ENCODE results near the gene SIGLEC15.

The SIGLEC15 gene

DNA sequence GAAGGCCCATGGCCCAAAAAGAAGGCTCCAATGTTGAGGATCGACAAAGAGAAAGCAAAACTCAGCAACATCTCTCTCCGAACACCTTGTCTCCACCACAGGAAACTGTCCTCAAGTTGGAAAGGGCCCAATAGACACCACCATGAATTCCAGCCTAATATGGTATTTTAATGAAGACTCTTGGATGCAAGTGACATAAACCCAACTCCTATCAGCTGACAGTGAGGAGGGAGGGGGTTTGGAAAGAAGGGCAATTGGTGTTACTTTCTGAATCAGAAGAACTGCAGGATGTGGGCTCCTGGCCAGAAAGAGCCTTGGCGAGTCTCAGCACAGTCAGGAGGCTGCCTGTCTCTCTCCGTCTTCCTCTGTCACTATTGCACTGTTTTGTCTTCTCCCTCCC is 40.3 kb upstream of the SIGLEC15 start:
- in situ Hi-C loops (cut with HindIII; ENCODE audit: low sequenced_read_pairs), result no loop called here
- no peak overlapping the region for H3K4me3 ChIP-seq (ENCODE audit: low read depth, low read length)
- no peak for TF ChIP-seq CTCF (IDR thresholded peaks at IDR 0.05; ENCODE audit: low read depth, low read length)
- DNase-seq (ENCODE audit: low read depth, low spot score), result peak; percentile 50

- H3K4me3 ChIP-seq (ENCODE audit: low read depth, low read length), result no peak overlapping the region
- TF ChIP-seq CTCF (IDR thresholded peaks at IDR 0.05; ENCODE audit: low read depth, low read length), result no peak
- no peak for DNase-seq (ENCODE audit: low read depth, low spot score)
- in situ Hi-C loops (cut with HindIII; ENCODE audit: low sequenced_read_pairs), result no loop called here
These were observed 38.5 kb upstream of the SIGLEC15 start for GRCh38 chr18:45786941-45787340.

- no peak overlapping the region for H3K4me3 ChIP-seq (ENCODE audit: low read depth, low read length)
- TF ChIP-seq CTCF (IDR thresholded peaks at IDR 0.05; ENCODE audit: low read depth, low read length), result no peak
- in situ Hi-C loops (cut with HindIII; ENCODE audit: low sequenced_read_pairs), result no loop called here
- no peak for DNase-seq (ENCODE audit: low read depth, low spot score)
These were observed 38.1 kb upstream of the SIGLEC15 start for GRCh38 chr18:45787346-45787745.

- DNase-seq (ENCODE audit: low read depth, low spot score), result no peak
- no peak overlapping the region for H3K4me3 ChIP-seq (ENCODE audit: low read depth, low read length)
- in situ Hi-C loops (cut with HindIII; ENCODE audit: low sequenced_read_pairs), result no loop called here
- no peak for TF ChIP-seq CTCF (IDR thresholded peaks at IDR 0.05; ENCODE audit: low read depth, low read length)
These were observed 36.6 kb upstream of the SIGLEC15 start for GRCh38 chr18:45788861-45789260.

DNA sequence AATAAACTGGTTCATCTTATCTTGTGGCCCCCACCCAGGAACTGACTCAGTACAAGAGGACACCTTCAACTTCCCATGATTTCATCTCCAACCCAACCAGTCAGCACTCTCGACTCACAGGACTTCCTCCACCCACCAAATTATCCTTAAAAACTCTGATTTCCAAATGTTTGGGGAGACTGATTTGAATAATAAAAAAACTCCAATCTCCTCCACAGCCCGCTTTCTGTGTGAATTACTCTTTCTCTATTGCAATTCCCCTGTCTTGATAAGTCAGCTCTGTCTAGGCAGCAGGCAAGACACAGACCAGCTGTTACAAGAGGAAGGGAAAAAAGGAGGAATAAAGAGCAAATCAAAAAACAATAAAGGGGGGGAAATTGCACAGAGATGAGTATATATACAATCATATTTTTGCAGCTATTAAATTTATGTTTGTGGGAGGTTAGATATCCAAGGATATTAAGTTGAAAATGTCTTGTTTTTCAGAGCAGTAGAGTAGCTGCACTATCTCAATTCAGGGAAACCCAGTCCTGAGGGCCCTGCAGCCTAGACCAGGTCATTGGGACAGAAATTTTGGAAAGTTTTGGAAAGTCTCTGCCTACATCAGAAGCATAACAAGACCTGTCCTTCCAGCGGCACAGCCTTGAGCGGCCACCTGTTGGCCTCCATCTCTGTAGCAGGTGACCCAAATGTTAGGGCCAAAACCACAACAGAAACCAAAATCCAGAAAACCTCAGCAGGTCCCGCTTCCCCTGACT is 32.8 kb upstream of the SIGLEC15 start:
- H3K4me3 ChIP-seq (ENCODE audit: low read depth, low read length), result no peak overlapping the region
- no peak for TF ChIP-seq CTCF (IDR thresholded peaks at IDR 0.05; ENCODE audit: low read depth, low read length)
- in situ Hi-C loops (cut with HindIII; ENCODE audit: low sequenced_read_pairs), result no loop called here
- no peak for DNase-seq (ENCODE audit: low read depth, low spot score)

DNA sequence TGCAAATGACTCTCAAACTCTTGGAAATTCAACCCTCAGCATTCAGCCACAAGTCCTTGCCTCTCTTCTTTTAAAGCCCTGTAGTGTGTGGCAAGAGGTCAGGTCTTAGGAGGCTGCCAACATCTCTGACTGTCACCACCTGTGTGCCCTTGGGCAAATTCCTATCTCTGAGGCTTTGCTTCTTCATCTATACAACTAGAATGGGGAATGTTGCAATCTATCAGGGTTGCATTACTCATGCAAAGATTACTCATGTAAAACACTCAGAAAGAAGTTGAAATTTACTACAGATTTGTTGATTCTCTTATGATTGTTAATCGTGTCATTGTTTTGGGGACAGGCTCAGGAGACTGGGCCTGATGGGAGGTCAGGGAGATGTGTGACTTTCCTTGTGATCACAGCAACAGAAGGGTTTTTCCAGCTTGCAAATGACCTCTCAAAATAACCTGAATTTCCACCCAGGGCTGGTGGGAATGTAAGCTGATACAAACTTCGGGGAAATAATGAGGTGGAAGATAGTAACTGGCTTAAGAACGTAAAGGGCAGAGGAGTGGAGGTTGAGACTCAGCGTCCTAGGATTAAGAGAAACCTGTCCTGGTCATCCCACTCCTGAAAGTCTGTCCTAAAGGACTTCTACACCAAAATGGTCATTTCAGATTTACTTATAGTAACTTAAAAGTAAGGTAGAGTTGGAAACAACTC is 32.1 kb upstream of the SIGLEC15 start:
- H3K4me3 ChIP-seq (ENCODE audit: low read depth, low read length), result no peak overlapping the region
- in situ Hi-C loops (cut with HindIII; ENCODE audit: low sequenced_read_pairs), result no loop called here
- TF ChIP-seq CTCF (IDR thresholded peaks at IDR 0.05; ENCODE audit: low read depth, low read length), result no peak
- DNase-seq (ENCODE audit: low read depth, low spot score), result peak; percentile 81
